HG03108 (cell line): ENCODE data around the gene SYT13.

ENCODE experiments used
- ATAC-seq: cut with Tn5 transposase; IDR thresholded peaks from one replicate; pipeline ENCODE4 v1.9.1; 2021; ENCODE audit warnings: moderate library complexity; ENCODE audit not compliant: unreplicated experiment

The SYT13 gene

DNA sequence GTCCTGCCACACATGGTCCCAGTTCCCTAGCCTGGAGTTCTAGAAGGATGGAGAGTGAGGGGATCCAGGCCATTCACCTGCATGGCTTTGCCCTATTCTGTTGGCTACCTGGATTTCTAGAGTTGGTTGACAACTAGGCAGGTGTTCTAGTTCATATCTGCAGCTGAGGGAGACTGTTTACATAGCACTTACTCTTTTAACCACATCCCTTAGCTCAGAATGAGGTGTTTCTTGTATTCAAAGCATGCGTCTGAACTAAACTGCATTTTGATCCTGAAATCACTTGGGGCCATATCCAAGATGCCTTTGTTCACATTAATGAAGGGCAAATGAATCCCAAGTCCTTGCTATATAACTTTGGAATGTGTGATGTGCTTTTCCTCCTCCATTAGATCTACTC is 60.9 kb downstream of the SYT13 start:
- ATAC-seq = no peak

DNA sequence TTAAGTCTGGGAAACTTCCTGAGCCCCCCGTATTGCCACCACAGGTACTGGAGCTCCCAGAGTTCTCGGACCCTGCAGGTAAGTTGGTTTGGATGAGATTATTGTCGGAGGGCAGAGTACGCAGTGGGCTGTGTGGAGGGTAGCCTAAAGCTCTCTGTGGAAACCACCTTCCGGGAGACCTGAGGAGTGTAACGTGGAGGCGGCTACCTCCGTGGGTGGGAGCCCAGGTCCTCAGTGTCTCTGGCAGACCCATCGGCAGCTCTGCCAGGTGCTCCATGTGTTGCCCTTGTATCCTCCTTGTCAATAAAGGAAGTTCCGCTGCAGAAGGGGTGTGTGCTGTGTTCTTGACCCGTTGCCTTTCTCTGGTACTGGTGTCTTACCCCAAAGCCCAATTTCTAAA is 61.4 kb downstream of the SYT13 start:
- ATAC-seq = no peak

DNA sequence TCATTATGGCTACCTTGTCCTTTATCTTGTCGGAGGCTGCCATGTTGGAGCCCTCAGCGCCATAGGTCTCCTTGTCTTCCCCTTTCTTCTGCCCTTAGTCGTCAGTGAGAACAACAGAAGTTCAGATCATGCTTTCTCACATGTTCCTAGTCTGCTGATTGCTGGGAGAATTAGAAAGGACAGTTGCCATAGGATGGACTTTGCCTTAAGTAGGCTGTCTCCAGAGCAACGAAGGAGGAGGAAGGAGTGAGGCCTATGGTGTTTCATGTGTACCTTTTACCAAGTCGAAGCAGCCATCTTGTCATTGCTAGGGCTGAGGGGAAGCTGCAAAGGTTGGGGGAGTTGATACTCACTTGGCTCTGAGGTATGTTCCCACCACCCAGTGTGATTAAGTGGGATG is 62.6 kb downstream of the SYT13 start:
- no peak for ATAC-seq

DNA sequence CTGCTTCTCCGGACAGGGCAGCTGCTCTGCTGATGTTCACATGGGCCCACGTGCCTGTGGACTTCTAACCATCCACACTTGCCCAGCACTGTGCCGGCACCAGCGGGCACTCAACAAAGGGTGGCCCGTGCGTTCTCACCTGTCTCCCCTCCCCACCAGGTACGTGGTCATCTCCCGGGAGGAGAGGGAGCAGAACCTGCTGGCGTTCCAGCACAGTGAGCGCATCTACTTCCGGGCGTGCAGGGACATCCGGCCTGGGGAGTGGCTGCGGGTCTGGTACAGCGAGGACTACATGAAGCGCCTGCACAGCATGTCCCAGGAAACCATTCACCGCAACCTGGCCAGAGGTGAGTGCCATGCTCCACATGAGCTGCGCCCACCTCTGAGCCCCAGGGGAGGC is 66.7 kb downstream of the SYT13 start:
- no peak for ATAC-seq

DNA sequence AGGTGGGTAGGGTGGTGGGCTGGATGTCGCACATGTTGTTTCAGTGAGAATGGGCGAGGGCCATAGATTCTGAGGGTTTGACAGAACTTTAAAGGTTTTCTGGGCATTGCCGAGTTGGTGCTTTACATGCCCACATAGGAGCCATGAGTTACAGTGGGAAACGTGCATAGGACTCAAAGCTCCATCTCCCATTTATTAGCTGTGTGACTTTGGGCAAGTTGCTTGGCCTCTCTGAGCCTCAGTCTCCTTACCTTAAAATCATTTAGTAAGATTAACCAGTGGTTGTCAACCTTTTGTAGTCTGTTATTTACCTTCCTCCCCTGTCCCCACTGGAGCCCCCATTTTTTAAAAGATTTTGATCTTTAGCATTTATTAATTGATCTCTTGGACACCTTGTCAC is 67.4 kb downstream of the SYT13 start:
- no peak for ATAC-seq

DNA sequence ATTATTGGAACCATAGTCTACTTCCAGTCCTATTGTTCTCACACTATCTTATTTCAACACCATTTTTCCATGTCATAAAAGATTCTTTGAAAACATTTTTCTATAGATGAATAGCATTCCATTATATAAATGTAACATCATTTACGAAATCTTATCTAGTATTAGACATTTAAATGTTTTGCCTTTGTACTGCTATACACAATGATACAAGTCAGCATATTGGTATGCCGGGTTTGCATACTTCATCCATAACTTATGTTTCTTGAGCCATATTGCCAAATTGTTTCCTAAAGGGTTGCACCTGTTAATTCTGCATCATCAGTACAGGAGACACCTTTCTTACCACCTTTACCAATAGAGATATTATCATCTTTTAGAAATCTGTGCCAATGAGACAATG is 68.2 kb downstream of the SYT13 start:
- no peak for ATAC-seq

DNA sequence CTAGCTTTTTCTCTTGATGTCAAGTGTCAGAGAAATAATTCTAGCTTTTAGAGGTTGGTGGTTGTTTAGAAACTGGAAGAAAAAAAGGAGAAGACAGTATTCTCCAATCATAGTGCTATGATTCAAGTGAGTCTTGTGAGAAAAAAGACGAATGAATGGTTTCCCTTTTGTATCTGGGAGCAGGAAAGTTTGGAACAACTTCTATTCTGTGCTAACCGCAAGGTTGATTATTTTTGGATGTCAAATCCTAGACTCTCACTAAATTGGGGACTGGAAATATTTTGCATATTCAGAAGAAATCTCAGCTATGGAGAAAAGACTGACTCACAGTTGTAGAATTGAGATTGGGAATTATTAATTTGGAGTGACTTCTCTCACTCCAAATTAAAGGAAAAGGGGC is 69.2 kb downstream of the SYT13 start:
- no peak for ATAC-seq

DNA sequence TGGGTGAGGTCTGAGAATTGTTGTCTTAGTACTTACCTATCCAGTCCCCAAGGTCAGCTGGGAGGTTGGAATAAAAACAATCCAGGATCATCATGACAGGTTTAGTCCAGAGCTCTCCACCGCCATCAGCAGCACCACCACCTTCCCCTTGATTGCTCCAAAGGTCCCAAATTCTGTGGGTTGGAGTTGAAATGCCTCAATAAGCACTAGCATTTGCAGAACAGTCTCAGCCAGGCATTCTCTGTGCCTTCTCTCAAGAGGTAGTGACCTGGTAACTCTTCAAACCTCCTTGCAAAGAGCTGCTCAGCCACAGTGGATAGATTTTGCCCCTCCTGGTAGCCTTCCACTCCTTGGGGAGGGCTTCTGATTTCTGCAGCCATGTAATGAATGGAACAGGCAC is 70.1 kb downstream of the SYT13 start:
- ATAC-seq = no peak

DNA sequence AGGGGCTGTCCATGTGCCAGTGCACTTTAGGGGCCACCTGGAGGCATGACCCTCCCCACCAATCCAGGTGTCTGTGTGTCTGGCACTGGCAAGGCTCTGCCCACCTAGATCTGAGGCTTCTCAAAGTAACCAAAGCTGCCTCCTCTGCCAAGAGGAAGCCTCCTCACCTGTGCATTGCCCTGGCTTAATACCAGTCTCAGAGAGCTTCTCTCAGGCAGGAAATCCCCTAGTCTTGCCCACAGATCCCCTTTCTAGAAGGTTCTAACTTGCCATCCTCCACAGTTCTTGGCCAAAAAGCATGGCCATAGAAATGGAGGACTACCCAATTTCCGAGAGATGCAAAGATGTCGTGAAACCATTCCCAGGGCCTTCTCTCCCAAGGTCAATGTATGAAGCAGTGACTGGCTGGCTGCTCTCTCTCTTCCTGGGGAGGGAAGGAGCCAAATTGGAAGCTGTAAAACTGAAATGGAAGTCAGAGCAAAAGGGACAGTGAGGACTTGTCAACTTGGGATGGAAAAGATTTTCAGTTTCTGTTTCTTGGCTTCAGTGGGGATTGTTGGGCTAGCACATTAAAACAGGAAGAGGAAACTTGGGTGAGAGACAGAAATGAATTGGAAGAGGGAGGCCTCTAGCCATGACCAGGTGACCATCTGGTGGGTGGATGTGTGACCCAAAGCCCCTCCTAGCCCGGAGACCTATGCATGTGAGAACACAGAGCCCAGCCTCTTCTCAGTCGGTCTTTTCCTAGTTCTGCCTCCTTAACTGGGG is 70.9 kb downstream of the SYT13 start:
- no peak for ATAC-seq

DNA sequence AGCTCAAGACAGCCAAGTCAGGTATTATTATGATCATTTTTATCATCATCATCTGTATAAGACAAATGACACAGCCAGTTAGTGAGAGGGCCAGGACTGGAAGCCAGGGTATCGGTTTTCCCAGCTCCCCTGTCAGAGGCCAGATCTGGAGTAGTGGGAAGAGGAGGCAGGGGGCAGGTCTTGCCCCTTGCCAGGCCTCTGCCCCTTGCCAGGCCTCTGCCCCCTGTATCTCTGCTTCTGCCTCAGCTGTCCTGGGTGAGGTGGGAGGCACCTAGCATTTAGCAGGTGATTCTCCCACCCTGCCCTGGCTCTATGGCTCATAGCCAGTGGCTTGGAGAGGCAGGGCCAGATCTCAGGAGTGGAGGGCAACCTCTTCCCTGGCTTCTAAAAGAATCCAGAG is 72.4 kb downstream of the SYT13 start:
- no peak for ATAC-seq

DNA sequence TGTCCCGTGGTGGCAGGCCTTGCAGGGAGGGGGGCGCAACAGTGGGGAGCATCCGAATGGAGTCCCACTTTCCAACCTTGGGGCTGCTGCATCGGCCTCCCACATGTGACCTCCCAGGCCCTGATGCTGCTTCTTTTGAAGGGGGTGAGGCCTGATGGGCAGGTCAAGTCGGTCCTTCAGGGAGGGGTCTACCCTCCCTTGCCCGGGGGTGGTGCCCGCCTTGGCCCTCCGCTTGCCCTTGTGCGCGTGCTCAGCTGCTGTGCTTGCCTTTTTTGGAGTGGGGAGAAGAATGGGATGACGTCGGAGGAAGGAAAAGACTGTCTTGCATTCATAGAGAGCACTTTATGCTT is 72.8 kb downstream of the SYT13 start:
- ATAC-seq = no peak

DNA sequence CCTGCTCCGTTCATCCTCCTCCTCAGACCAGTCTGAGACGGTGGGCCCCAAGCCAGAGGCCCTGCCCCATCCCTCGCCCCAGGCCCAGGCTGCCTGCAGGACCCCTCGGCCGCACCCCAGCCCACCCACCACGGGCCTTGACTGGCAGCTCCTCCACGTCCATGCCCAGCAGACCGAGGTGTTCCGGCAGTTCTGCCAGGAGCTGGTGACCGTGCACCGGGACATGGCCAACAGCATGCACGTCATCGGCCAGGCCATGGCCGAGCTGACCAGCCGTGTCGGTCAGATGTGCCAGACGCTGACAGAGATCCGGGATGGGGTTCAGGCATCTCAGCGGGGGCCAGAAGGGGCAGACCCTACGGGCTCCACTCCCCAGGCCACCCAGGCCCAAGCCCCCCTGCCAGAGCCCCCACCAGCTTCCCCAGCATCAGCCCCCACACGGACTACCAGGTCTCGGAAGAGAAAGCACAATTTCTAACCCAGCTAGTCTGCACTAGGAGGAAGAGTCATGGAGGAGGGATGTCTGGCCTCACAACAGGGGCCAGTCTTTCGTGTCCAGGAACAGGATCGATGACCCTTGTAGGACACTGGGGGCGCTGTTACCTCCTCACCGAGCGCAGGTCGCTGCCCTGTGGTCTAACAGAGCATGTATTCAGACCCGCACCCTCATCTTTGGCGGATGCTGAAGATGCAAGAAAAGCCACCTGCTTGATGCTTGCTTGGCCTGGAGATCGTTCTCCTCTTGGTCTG is 73.4 kb downstream of the SYT13 start:
- ATAC-seq = no peak

DNA sequence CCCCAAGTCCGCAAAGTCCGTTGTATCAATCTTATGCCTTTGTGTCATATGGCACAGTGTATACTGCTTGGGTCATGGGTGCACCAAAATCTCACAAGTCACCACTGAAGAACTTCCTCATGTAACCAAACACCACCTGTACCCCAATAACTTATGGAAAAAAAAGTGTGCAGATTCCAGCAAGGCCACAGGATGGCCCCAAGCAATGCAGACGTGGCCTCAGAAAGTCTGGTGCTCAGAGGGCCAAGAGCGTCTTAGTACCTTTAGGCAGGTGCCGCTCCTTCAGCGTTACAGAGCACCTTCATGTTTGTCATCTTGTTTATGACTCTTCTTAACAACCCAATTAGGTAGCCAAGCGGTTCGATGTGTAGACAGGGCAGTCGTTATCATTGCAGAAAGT is 74.4 kb downstream of the SYT13 start:
- ATAC-seq = no peak

DNA sequence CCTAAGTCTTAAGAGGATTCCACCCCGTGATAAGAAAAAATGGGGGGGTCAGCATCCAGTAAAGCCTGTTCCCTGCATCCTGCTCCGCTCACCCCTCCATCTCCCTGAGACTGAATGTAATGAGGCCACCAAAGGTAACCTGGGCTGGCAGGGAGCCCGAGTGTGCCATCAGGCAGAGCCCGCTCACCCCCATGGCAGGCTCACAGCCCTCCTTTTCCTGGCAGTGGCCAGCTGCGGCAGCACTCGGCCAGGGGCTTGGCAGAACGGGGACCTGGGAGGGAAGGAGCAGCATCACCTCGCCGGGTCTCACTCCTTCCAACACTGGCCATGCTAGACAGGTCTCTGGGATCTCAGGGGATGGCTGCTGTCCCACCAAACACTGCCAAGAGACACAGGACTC is 75.3 kb downstream of the SYT13 start:
- no peak for ATAC-seq

DNA sequence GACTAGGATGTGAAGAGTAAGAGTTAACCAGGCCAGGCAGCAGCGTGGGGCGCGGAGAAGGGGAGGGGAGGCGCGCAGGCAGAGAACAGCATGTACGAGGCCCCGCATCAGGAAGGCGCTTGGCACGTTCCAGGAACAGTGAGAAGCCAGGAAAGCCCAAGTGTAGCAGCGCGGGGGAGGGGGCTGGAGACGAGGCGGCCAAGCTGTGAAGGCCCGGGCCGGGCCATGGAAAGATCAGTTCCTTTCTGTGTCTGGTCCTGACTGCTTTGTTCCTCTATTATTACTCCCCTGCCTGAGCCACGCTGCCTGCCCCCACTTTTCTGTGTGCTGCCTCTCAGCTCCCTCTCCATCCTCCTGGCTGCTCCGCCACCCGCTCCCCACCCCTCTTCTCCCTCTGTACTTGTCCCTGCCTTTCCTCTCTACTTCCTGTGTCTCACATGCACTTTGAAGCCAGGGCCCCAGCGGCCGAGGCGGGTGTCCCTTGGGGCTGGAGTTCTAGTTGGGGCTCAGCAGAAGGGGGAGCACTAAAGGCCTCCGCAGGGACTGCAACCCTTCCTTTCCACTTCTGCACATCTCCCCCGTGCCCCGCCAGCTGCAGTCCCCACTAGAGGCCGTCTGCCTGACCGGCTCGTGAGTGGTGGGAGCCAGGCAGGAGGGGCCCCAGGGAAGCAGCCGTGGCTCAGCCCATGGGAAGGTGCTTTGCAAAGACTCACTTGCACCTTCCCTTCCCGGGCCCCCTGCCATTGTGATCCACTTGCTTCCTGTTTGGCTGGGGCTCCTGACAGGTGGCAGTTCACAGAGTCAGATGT is 76.0 kb downstream of the SYT13 start:
- ATAC-seq = no peak

DNA sequence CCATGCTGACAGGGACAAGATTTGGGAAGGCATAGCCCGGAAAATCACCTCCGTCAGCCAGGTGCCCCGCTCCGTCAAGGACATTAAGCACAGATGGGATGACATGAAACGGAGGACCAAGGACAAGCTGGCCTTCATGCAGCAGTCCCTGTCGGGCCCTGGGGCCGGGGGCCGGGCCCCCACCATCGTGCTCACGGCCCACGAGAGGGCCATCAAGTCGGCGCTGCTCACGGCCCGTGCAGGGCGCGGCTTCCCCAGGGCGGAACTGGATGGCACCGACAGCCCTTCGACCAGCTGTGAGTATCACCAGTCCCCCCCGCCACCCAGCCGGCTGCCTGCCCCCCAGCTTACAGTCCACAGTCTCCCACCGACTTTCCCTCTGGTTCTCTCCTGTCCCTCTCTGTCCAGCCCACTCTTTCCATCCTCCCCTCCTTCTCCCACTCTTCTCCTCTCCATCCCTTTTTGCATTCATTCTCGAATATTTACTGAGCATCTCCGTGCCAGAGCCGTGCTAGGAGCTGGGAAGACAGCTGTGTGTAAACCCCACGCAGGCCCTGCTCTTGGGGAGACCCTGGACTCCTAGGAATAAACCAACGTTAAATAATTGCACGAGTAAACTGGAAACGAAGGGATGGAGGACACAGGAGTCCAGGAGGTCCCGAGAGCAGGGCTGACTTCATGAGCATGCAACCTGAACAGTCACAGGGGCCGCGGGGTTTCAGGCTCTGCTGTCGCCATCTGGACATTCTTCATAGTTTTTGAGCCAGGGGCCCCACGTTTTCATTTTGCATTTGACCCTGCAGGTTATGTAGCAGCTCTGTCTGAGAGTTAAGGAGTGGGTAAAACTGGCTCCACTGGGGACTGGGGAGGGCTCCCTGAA is 76.9 kb downstream of the SYT13 start:
- no peak for ATAC-seq

DNA sequence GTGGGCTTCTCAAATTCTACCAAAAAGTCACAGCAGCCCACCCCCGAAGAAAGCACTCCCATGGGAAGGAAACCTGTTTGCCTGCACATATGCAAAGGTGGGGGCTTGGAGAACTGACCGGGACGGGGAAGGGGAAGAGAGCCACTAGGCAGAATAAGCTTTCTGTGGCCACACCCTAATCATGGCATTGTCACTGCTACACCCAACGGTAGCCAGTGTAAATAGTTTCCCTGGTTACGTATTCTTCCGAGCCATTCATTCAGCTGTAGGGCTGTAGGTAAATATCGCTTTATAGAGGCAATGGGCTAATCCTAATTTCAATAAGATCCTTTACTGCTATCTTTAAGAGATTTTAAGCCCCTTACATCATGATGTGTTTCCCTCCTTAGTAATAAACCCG is 78.0 kb downstream of the SYT13 start:
- ATAC-seq = no peak

DNA sequence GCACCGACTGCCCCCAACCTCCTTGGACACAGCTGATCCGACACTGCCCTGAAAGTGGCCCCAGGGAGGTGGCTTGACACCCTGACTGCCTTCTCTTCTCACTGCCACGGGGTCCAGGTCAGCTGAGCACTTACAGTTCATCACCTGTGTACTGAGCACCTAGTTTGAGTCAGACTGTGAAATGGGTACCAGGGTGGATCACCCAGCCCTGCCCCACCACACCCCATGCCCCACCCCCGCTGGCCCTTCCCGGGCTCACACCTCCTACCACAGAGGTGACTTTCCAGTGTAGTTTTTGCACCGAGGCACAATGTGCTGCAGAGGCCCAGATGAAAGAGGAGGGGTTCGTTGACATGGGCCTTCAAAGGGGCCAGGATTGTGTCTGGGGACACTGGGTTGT is 80.2 kb downstream of the SYT13 start:
- ATAC-seq = no peak

DNA sequence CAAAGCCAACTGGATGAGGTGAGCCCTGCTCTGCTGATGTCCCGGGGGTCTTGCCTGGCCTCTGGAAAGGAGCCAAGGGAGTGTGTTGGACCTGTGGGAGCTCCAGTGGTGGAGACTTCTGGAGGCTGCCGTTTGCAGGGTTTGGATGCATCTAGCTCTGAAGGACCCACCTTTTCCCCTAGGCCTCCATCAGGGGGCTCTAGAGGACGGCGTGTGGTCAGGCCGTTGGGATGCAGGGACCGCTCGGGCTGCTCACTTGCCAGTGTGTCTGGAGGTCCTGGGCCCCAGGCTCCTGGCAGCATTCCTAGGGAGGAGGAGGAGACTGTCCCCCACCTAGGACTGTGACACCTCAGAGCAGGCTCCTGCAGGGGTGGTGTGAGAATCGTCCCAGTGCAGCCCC is 81.4 kb downstream of the SYT13 start:
- ATAC-seq = no peak

DNA sequence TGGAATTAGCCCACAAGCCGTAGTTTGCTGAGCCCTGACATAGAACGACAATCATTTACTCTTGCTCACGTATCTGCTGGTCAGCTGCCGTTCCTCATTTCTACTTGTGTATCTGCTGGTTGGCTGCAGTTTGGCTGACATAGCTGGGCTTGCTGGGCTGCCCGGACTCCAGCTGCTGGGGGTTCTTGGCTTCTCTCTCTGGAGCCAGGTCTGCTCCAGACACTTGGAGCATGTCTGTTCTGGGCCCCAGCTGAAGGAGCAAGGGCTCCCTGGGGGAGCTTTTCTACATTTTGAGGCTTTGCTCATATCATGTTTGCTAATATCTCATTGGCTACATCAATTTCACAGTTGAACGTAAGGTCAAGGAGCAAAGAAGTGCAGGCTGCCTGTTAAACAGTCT is 92.4 kb downstream of the SYT13 start:
- no peak for ATAC-seq
